H9 (cell line): Measurements from ENCODE around the gene BRD3OS. TPM values are rescaled to one million over a fixed set of nuclear protein-coding genes. Genes with fewer than 3 reads are reported as not detected.
A peak's percentile ranks its signal among the peaks of the same experiment; 100 is the strongest.

Experiments used
- DNase-seq: peaks from one replicate; pipeline ENCODE4 v3.0.0-alpha.2; 2017
- H2AFZ ChIP-seq: one replicate; pipeline ENCODE4 v1.6.1; 2013; ENCODE audit warnings: mild to moderate bottlenecking, low read length, control low read depth, moderate library complexity
- H2AK5ac ChIP-seq: 2 replicates; pipeline ENCODE4 v1.6.1; 2013; ENCODE audit warnings: low read length, control low read depth, mixed read lengths; ENCODE audit not compliant: insufficient read length
- H2BK120ac ChIP-seq: one replicate; pipeline ENCODE4 v1.6.1; 2013; ENCODE audit warnings: low read depth, mild to moderate bottlenecking, low read length, control low read depth, inconsistent platforms; ENCODE audit not compliant: poor library complexity, severe bottlenecking
- H2BK12ac ChIP-seq: 2 replicates; pipeline ENCODE4 v1.6.1; 2013; ENCODE audit warnings: low read length, control low read depth, mixed read lengths, low read depth; ENCODE audit not compliant: insufficient read length
- H2BK15ac ChIP-seq: 2 replicates; pipeline ENCODE4 v1.6.1; 2013; ENCODE audit warnings: low read depth, low read length, control low read depth
- H2BK20ac ChIP-seq: one replicate; pipeline ENCODE4 v1.6.1; 2013; ENCODE audit warnings: low read depth, mild to moderate bottlenecking, low read length, control low read depth, inconsistent platforms; ENCODE audit not compliant: poor library complexity, severe bottlenecking
- H2BK5ac ChIP-seq: 2 replicates; pipeline ENCODE4 v1.6.1; 2013; ENCODE audit warnings: low read length, control low read depth, mixed read lengths; ENCODE audit not compliant: insufficient read length
- H3K14ac ChIP-seq: 2 replicates; pipeline ENCODE4 v1.6.1; 2013; ENCODE audit warnings: low read length, control low read depth; ENCODE audit not compliant: insufficient read depth
- H3K18ac ChIP-seq: 2 replicates; pipeline ENCODE4 v1.6.1; 2013; ENCODE audit warnings: low read depth, mild to moderate bottlenecking, mixed read lengths, low read length, control low read depth; ENCODE audit not compliant: insufficient read length
- H3K23ac ChIP-seq: 2 replicates; pipeline ENCODE4 v1.6.1; 2013; ENCODE audit warnings: low read length, control low read depth, mixed read lengths, low read depth; ENCODE audit not compliant: insufficient read length
- H3K23me2 ChIP-seq: 2 replicates; pipeline ENCODE4 v1.6.1; 2013; ENCODE audit warnings: low read depth, mild to moderate bottlenecking, mixed read lengths, low read length, control low read depth; ENCODE audit not compliant: insufficient read length, poor library complexity, severe bottlenecking
- H3K27ac ChIP-seq: 2 replicates; pipeline ENCODE4 v1.5.1; 2013; ENCODE audit warnings: low read length, control low read depth, mixed read lengths, low read depth; ENCODE audit not compliant: insufficient read length
- H3K27me3 ChIP-seq: 2 replicates; pipeline ENCODE4 v1.6.1; 2013; ENCODE audit warnings: low read length, control low read depth, inconsistent platforms; ENCODE audit not compliant: insufficient read depth
- H3K4ac ChIP-seq: 2 replicates; pipeline ENCODE4 v1.6.1; 2013; ENCODE audit warnings: low read depth, mild to moderate bottlenecking, control low read depth, inconsistent platforms, low read length, moderate library complexity
- H3K4me1 ChIP-seq: 2 replicates; pipeline ENCODE4 v1.6.1; 2013; ENCODE audit warnings: low read length, control low read depth, inconsistent platforms; ENCODE audit not compliant: insufficient read depth
- H3K4me2 ChIP-seq: 2 replicates; pipeline ENCODE4 v1.6.1; 2013; ENCODE audit warnings: low read length, control low read depth, mixed read lengths; ENCODE audit not compliant: insufficient read length, insufficient read depth
- H3K56ac ChIP-seq: 2 replicates; pipeline ENCODE4 v1.6.1; 2013; ENCODE audit warnings: low read depth, mild to moderate bottlenecking, mixed read lengths, low read length, control low read depth; ENCODE audit not compliant: insufficient read length
- H3K79me1 ChIP-seq: 2 replicates; pipeline ENCODE4 v1.6.1; 2013; ENCODE audit warnings: low read depth, mild to moderate bottlenecking, moderate library complexity, low read length, control low read depth, inconsistent platforms; ENCODE audit not compliant: insufficient read depth, poor library complexity, severe bottlenecking
- H3K79me2 ChIP-seq: 2 replicates; pipeline ENCODE4 v1.6.1; 2013; ENCODE audit warnings: low read length, control low read depth, inconsistent platforms; ENCODE audit not compliant: insufficient read depth
- H3K9ac ChIP-seq: 2 replicates; pipeline ENCODE4 v1.6.1; 2013; ENCODE audit warnings: low read length, control low read depth, mixed read lengths; ENCODE audit not compliant: insufficient read length; ENCODE audit errors: extremely low read depth
- H3K9me3 ChIP-seq: one replicate; pipeline ENCODE4 v1.6.1; 2013; ENCODE audit warnings: low read depth, low read length, inconsistent platforms; ENCODE audit not compliant: control insufficient read depth
- H3T11ph ChIP-seq: one replicate; pipeline ENCODE4 v1.6.1; 2013; ENCODE audit warnings: mild to moderate bottlenecking, low read length, control low read depth, inconsistent platforms
- H4K20me1 ChIP-seq: one replicate; pipeline ENCODE4 v1.6.1; 2013; ENCODE audit not compliant: control insufficient read depth, insufficient read length, insufficient read depth
- H4K5ac ChIP-seq: 2 replicates; pipeline ENCODE4 v1.6.1; 2013; ENCODE audit warnings: low read depth, mild to moderate bottlenecking, mixed read lengths, low read length, control low read depth; ENCODE audit not compliant: insufficient read length
- H4K8ac ChIP-seq: replicated peaks from 2 replicates; pipeline ENCODE4 v1.6.1; 2013; ENCODE audit warnings: low read length, control low read depth, mixed read lengths, low read depth; ENCODE audit not compliant: insufficient read length
- H4K91ac ChIP-seq: 2 replicates; pipeline ENCODE4 v1.6.1; 2013; ENCODE audit warnings: low read depth, mild to moderate bottlenecking, moderate library complexity, mixed read lengths, low read length, control low read depth; ENCODE audit not compliant: insufficient read length
- H3K27ac Mint-ChIP-seq, 3 experiments: 2 replicates in 2 of 3; 3 replicates in 1 of 3; pipeline ENCODE4 v1.8.0; 2020 to 2021; ENCODE audit warnings: mixed read lengths in 3 of 3, mild to moderate bottlenecking in 1 of 3, moderate library complexity in 1 of 3
- H3K27me3 Mint-ChIP-seq: 2 replicates; pipeline ENCODE4 v1.8.0; 2021; ENCODE audit warnings: low read depth, mild to moderate bottlenecking, moderate library complexity, mixed read lengths
- H3K36me3 Mint-ChIP-seq, 3 experiments: 2 replicates in 2 of 3; 3 replicates in 1 of 3; pipeline ENCODE4 v1.8.0; 2020 to 2021; ENCODE audit warnings: low read depth in 3 of 3, mixed read lengths in 3 of 3; ENCODE audit not compliant: insufficient read depth in 1 of 3
- H3K4me1 Mint-ChIP-seq, 2 experiments: 2 replicates each; pipeline ENCODE4 v1.8.0; 2020; ENCODE audit warnings: mixed read lengths in 2 of 2
- H3K4me3 Mint-ChIP-seq, 2 experiments: 2 replicates in 1 of 2; 3 replicates in 1 of 2; pipeline ENCODE4 v1.8.0; 2020 to 2021; ENCODE audit warnings: mild to moderate bottlenecking in 2 of 2, mixed read lengths in 2 of 2, moderate library complexity in 1 of 2
- H3K9me3 Mint-ChIP-seq, 2 experiments: 2 replicates in 1 of 2; 3 replicates in 1 of 2; pipeline ENCODE4 v1.8.0; 2020; ENCODE audit warnings: mild to moderate bottlenecking in 2 of 2, mixed read lengths in 2 of 2, moderate library complexity in 1 of 2
- WGBS: extraction: QIAGEN DNeasy Blood & Tissue Kit; methylation state at CpG from one replicate; pipeline ENCODE4 v1.1.7; 2013; ENCODE audit warnings: missing lambda C conversion rate, low lambda C conversion rate, mixed read lengths; ENCODE audit not compliant: insufficient read length; ENCODE audit errors: extremely low coverage; 5-methylcytosine and 5-hydroxymethylcytosine counted together
- total RNA-seq: library from RNA; stranded (reverse); gene quantifications from 2 replicates; pipeline ENCODE4 v1.2.1, GENCODE V29; 2021
- TF ChIP-seq, protein P1 (sequence below): fragments of 200-600 bp; sonication (generic); conservative IDR thresholded peaks from 3 replicates; pipeline ENCODE4 v1.8.0; 2021; ENCODE audit warnings: antibody characterized with exemption, mild to moderate bottlenecking

The BRD3OS gene
- total RNA-seq, 1 experiment from 2014 or later, result 16.4 TPM

DNA sequence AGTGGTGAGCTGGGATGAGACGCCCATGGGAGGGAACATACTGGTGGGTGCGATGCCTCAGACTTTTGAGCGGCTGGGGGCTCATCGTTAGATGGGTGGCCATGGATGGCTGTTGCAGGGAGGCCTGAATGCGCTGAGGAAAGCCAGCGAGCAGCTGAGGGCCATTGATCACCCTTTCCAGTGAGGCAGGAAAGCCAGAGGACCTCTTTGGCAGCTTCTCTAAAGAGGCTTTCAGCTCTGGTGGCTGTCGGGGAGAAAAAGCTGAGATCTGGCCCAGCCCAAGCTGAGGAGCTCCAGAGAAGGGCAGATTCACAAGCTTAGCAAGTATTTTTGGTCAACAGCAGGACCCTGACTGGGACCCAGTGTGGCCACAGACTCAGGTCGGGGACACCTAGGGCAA is 19.9 kb upstream of the BRD3OS start:
- Histone ChIP-seq H3K23me2 (no peaks in the 10 kb centered on the region), H2BK15ac (no peak overlapping the region), H2BK5ac (no peak overlapping the region), H4K20me1 (no peaks in the 10 kb centered on the region), H2BK12ac (no peak overlapping the region), H4K91ac (no peak overlapping the region), H3K9ac (no peak overlapping the region), H3K9me3 (no peaks in the 10 kb centered on the region), H3K79me1 (no peaks in the 10 kb centered on the region), H2AK5ac (no peak overlapping the region), H3K4me1 (no peaks in the 10 kb centered on the region), H4K5ac (no peak overlapping the region), H2BK20ac (no peak overlapping the region), H3K56ac (no peak overlapping the region), H3K79me2 (no peaks in the 10 kb centered on the region), H3K14ac (no peak overlapping the region), H3K23ac (no peak overlapping the region), H3T11ph (no peak overlapping the region), H2AFZ (no peak overlapping the region), H2BK120ac (no peak overlapping the region), H3K4me2 (no peak overlapping the region), H3K27ac (no peak overlapping the region), H3K4ac (no peak overlapping the region), H3K18ac (peak overlapping the region; percentile 11), H3K27me3 (no peaks in the 10 kb centered on the region), H4K8ac (no peak overlapping the region)
- H3K4me3 Mint-ChIP-seq, result no peak overlapping the region
- no peak for DNase-seq
- no peak overlapping the region for H3K27ac Mint-ChIP-seq
- H3K4me1 Mint-ChIP-seq, result no peaks in the 10 kb centered on the region
- H3K36me3 Mint-ChIP-seq, result no peaks in the 10 kb centered on the region
- WGBS, result no CpG with 5 or more reads among the region's 8 CpGs
- H3K27me3 Mint-ChIP-seq, result peaks cover 12% of the 10 kb centered on the region
- peaks cover 4 to 7% of the 10 kb centered on the region in 2 experiments for H3K9me3 Mint-ChIP-seq
- TF ChIP-seq, protein P1, sequence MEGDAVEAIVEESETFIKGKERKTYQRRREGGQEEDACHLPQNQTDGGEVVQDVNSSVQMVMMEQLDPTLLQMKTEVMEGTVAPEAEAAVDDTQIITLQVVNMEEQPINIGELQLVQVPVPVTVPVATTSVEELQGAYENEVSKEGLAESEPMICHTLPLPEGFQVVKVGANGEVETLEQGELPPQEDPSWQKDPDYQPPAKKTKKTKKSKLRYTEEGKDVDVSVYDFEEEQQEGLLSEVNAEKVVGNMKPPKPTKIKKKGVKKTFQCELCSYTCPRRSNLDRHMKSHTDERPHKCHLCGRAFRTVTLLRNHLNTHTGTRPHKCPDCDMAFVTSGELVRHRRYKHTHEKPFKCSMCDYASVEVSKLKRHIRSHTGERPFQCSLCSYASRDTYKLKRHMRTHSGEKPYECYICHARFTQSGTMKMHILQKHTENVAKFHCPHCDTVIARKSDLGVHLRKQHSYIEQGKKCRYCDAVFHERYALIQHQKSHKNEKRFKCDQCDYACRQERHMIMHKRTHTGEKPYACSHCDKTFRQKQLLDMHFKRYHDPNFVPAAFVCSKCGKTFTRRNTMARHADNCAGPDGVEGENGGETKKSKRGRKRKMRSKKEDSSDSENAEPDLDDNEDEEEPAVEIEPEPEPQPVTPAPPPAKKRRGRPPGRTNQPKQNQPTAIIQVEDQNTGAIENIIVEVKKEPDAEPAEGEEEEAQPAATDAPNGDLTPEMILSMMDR, result no peak
